D721Med (cell line): Measurements from ENCODE around the gene ARHGDIB.

Source experiments
- DNase-seq: peaks from one replicate; pipeline ENCODE4 v3.0.0; 2011; ENCODE audit warnings: low spot score; ENCODE audit not compliant: insufficient read length
- FAIRE-seq: peaks from 2 replicates; lab custom pipeline; 2011; peaks lifted over from hg19 to GRCh38; lab: Jason Lieb, UNC
- CTCF ChIP-seq: IDR thresholded peaks from 2 replicates; pipeline ENCODE4 v1.5.1; 2012; ENCODE audit warnings: mild to moderate bottlenecking, control low read depth; ENCODE audit not compliant: insufficient read depth; ENCODE audit errors: missing control alignments

ARHGDIB gene

DNA sequence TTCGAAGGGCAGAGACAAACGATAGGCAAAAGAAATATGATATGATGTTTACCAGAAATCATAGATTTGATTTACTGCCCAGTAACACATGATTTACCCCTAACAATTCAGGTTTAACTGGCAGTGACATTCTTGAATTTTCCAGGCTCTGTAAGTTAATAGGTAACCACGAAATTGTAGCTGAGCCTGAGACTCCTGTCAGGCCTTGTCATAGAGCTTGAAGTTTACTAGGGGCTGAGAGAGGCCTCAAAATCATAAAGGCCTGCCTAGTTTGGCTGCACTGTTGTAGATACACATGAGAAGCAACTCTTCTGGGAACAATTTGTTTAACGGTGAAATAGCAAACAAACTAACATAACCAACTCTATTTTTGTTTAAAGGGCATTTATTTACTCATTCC is 26.4 kb downstream of the ARHGDIB start:
- DNase-seq (no peak), FAIRE-seq (no peak)
- TF ChIP-seq CTCF = no peak

DNA sequence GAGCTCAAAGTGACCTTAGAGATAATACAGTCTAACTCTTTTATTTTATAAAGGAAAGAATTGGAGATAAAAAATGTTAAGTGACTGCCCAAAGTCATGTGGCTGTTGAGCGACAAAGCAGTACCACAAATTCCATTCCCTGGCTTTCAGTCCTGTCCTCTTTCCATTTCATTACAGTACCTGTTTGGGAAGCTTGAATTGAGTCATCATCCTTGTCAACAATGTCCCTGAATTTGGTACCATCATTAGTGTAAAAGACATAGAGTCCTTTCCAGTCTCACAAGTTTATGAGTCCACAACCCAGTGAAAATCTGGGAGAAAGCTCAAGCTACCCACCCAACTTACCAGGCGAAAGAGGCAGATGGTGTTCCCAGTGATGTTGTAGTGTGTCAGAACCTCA is 26.9 kb downstream of the ARHGDIB start:
- no peak for TF ChIP-seq CTCF
- DNase-seq (no peak), FAIRE-seq (no peak)

DNA sequence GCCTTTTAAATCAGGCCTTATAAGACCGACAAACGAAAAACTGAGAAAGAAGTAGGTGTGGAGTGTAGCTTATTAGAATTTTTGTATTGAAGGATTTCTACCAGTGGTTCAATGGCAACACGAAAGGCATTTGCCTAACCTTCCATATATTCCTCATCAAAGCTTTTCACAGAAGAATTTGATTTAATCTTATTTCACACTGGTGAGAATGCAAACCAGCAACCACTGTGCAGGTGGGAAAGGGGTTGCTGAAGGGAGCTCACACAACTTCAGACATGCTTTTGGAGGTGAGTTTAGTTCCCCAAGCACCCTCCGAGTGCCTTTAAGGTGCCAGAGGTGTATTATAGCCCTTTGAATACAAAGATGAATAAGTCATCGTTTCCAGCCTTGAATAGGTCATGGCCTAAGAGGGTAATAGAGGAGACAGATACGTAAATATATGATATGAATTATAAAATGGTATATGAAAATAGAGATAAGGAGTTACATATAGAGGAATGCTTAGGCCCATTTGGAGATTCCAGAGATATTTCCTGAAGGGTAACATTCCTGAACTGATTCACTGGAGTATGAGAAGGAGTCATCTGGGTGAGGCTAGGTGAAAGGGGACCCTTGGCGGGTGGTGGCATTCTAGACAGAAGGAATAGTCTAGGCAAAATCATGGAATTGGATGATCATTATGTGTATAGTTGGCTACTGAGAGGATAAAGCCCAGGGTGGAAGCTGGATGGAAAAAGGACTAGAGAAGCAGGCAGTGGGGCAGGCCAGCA is 29.4 kb downstream of the ARHGDIB start:
- no peak for DNase-seq
- no peak for TF ChIP-seq CTCF
- no peak for FAIRE-seq

DNA sequence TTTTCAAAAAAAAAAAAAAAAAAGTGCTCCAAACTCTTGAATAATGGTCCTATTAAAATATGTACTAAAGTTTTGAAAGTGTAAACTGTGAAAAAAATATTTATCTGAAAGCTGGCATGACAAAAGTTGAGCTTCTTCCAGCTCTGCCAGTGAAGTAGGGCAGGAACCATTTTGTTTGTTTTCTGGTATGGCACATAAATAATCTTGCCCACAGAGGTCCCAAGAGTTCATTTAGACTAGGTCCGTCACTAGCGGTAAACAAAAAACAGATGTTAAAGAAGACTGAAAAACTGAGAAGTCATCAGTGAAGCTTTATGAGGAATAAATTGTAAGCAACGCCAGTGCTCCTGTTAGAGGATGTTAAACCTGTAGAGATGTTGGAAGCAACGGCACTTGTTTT is 30.0 kb downstream of the ARHGDIB start:
- no peak for TF ChIP-seq CTCF
- no peak for DNase-seq
- no peak for FAIRE-seq

DNA sequence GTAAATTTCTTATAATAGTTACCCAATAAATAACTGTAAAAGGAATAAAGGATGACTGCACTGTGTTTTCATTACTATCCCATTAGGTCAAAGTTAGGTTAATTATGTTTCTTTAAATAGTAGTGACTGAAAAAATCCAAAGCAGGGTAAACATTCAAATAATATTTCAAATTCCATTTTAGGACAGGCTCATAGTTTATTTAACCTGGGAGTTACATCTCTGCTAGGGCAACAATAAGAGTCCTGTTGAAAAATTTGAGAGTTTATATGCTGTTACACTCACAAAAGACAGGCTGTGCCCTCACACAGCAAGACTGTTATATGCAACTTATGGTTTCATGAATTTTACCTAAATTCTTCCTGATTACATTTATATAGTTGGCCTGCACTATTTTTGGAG is 31.1 kb downstream of the ARHGDIB start:
- FAIRE-seq = no peak
- TF ChIP-seq CTCF = no peak
- no peak for DNase-seq

DNA sequence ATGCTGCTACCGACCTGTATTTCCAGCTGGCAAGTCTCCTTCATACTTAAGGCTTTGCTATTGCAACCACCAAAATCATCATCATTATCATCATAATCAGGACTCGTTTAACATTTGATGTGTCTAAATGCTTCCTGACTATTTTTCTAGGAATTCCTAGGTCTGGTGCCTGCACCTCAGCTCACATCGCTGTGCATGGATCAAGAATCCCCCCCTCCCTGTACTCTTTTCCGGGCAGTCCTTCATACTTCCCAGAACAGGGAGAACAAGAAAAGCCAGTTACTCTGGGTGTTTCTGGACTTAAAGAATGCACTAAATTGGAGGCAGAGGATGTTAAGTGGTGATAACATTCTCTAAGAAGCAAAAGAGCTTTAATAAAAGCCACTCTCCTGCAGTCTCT is 32.5 kb downstream of the ARHGDIB start:
- TF ChIP-seq CTCF = no peak
- FAIRE-seq (no peak), DNase-seq (no peak)

DNA sequence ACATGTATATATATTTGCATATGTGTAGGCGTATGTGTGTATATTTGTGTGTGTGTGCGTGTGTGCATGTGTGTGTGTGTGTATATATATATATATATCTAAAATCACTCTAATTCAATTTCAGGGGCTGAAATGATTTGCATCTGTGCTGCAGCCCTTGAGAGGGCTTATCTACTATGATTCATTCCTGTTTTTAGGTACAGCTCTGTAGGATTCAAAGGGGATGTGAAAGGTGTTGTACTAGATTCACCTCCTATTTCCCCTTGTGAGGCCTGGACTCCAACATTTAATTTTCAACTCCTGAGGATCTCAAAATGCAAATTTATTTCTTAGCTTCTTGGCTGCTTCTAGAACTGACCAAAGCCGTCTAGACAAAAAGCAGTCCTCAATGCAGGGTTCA is 34.1 kb downstream of the ARHGDIB start:
- FAIRE-seq (no peak), DNase-seq (no peak)
- TF ChIP-seq CTCF = no peak
